ENCODE measurements around the gene ERP27.

DNA sequence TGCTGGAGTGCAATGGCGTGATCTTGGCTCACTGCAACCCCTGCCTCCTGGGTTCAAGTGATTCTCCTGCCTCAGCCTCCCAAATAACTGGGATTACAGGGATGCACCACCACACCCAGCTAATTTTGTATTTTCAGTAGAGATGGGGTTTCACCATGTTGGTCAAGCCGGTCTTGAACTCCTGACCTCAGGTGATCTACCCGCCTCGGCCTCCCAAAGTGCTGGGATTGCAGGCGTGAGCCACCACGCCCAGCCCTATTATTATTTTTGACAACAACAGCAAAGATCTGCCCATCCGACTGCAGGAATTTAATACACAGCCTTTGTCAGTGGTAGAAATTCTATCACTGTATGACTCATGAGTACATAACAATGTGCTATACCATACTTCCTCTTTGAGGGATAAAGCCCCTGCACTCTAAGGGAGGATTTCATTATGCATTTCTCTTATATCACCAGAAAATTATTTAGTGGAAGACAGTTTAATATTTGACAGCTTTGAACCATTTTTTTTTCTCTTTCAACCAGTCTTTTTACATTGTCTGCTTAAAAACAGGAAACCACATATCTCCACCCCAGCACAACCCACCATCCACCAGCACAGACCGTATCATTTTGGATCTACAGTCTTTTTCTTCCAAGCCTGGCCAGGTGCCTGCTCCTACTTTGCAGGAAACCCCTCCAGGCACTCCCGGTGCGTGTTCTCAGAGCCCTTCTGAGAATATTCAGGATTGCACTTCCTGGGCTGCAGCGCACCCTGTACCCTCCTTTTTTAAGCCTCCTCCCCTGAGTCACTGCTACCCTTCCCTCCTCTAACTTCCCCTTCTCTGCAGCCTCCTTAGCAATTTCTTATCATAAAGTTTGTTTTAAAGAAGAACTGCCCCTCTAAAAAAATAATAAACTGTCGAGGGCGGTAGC, 22.5 kb upstream of the ERP27 start:
- TF ChIP-seq, protein P1, sequence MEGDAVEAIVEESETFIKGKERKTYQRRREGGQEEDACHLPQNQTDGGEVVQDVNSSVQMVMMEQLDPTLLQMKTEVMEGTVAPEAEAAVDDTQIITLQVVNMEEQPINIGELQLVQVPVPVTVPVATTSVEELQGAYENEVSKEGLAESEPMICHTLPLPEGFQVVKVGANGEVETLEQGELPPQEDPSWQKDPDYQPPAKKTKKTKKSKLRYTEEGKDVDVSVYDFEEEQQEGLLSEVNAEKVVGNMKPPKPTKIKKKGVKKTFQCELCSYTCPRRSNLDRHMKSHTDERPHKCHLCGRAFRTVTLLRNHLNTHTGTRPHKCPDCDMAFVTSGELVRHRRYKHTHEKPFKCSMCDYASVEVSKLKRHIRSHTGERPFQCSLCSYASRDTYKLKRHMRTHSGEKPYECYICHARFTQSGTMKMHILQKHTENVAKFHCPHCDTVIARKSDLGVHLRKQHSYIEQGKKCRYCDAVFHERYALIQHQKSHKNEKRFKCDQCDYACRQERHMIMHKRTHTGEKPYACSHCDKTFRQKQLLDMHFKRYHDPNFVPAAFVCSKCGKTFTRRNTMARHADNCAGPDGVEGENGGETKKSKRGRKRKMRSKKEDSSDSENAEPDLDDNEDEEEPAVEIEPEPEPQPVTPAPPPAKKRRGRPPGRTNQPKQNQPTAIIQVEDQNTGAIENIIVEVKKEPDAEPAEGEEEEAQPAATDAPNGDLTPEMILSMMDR (conservative IDR thresholded peaks at IDR 0.05 in 1 of 2, IDR thresholded peaks at IDR 0.05 in 1 of 2; ENCODE audit: low read depth in 1 of 2, low read length in 2 of 2): no peak
- TF ChIP-seq EZH2 (IDR thresholded peaks at IDR 0.05; ENCODE audit: low read length, missing control alignments): no peak

Measured in fibroblast of lung (primary cell).